CD4-positive, alpha-beta T cell treated with Interleukin-15 for 1 hour (primary cell): ENCODE results near the gene TBC1D2B.

Source experiments
- DNase-seq: peaks from one replicate; pipeline ENCODE4 v3.0.0-alpha.2; 2020

Gene TBC1D2B

DNA sequence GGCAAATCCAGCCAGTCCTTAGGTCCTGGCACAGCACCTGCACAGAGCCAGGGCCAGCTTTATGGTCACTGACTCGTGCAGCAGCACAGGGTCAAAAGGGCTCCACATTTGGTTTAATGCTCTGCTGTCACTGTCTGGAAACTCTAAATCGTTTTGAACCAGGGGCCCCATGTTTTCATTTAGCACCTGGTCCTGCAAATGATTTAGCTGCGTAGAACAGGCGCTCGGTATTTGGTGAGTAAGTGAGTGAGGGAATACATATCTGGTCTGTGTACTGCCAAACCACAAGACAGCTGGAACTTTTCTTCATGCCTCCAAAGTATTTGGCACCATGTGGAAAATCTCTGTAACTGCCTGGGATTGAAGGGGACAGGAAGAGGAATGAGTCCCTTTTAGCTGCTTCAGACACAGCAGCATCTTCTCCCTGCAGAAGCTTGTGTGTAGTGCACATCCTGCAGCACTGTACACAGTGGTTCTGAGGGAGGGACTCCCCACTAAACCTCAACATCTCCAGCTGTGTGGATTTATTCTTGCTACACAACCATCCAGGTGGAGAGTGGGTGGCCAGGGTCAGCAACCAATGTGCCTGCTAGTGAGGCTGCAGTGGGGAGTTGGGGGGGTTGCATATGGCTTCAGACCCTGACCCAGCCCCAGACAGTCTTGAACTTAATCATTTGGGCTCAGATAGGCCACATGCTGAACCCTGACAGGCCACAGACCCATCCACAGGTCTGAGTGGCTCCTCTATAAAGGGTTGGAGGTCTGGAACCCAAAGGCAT lies 15.9 kb upstream of the TBC1D2B start:
- DNase-seq = no peak

DNA sequence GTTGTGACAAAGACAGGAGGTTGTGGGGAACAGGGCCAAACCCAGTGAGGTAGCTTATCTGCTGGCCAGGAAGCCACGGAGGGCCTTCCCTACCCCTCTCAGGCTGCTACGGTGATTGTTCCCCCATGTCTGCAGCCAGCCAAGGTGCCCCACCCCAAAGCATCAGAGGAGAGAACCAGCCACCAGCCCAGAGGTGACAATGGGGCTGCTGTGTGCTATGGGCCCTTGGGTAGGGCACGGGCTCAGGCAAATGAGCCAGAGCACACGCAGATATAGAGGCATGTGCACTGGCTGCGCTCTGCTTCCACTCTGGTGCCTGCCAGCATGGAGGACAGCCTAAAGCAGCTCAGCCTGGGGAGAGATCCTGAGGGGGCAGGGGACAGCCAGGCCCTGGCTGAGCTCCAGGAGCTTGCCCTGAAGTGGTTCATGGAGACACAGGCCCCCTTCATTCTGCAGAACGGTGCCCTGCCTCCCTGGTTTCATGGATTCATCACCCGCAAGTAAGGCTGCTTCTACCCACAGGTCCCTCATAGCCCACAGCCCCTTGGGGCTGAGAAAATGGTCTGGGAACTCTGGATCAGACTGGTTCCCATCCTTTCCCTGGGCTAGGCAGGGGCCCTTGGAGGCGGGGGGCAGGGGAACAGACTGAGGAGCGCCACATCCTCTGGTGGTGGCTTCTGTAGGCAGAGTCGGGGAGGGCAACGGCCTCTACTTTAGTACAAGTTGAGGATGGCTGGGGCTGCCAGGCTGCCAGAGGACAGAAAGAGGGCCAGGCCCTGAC lies 14.9 kb upstream of the TBC1D2B start, which contains the start of gene SH2D7:
Gene SH2D7 (plus strand): TSS at position 301 of the 781 bp plus-strand sequence. CDS start 24 bp downstream, at position 325.
- DNase-seq = no peak

DNA sequence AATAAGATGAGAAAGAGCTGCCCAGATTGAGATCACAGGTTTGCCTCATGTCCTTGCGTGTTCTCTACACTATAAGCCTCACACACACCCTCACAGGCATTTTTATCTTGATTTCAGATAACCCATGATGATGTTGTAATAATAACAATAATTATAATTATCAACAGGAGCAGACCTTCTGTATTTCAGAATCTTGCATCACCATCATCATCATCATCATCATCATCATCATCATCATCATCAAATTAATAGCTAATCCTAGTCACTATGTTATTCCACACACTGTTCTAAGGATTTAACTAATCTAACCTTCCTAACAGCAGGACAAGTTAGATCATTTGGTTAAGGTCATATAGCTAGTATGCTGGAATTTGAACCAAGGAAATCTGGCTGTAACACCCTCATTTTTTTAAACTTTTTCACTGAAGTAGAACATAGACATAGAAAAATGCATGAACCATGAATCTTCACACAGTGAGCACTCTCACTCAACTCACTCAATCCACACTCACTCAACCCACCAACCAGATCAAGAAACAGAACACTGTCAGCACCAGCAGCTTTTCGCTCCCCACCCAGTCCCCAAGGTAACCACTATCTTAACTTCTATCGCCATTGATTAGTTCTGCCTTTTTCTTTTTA lies 13.0 kb upstream of the TBC1D2B start:
- DNase-seq = no peak

DNA sequence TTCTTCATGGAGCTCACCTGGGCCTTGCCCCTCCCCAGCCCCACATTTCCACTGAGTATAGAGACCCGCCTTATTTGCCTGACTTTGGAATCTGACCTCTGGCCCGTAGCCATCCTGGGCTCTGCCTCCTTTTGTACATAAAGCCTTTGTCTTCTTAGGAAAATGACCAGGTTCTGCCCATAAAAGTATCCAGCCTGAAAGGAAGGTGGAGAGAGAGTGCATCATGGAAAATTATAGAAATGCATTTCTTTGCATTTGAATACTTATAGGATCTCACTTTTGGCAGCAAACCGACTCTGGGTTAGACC lies 11.2 kb upstream of the TBC1D2B start:
- no peak for DNase-seq

DNA sequence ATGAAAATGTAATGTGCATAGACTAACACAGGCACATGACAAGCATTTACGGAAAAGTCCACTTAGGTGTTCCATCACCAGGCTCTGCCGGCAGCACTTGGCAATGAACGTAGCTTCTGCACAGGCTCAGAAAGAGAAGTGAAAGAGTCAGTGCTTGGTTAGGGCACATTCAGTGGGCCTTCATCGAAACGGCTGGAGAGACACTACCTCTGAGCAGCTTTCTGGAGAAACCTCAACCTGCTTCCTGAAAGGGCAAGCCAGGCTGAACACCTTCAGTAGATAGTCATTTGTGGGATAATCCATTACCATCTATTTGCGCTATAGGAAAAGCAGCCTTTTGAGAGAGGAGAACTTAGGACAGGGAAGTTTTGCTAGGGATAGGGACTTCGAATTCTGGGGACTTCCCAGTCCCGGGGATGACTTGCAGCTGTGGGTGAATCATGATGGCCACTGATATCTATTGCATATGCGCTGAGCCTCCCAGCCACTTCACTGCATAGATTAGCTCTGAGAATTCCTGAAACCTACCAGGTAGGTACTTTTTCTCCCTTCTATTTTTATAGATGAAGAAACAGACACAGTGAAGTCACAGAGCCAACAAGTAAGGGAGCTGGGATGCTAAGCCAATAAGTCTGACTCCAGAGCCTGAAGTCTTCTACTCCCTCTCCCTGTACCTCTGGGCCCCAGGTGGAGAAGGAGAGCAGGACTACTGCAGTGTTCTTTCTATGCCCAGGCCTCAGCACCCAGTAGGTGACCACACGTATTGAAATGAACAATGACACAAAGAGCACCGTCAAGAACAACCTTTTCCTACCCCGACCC lies 10.7 kb upstream of the TBC1D2B start:
- DNase-seq = peak; percentile 34

DNA sequence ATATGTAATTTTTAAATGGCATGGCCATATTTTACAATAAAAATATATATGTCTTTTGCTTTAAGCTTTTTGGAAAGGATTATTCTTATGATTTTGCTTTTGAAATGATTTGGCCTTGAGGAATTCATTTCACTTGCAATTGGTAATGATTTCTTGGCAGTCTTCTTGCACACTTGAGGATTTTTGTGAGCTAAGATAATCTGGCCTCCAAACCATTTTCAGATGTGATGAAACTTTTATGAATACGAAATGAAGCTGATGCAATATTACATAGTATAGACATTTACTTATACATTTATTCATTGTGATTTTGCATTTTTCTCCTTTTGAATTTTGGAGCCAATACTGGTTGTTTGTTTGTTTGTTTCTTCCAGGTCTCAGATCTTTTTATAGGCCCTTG lies 8.4 kb upstream of the TBC1D2B start:
- no peak for DNase-seq

DNA sequence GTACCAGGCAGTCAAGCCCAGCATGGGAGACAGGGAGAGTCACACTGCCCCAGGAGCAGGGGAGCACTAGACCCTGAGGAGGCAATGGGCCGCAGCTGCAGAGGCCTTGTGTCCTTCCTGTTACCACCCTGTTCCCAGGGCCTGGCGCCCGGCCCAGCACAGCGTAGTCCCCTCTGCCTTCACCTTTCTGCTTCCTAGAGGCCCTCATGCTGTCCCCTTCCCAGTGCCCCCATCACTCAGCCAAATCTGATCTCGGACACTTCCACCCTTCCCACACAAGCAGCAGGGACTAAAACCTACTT lies 6.9 kb upstream of the TBC1D2B start:
- no peak for DNase-seq

DNA sequence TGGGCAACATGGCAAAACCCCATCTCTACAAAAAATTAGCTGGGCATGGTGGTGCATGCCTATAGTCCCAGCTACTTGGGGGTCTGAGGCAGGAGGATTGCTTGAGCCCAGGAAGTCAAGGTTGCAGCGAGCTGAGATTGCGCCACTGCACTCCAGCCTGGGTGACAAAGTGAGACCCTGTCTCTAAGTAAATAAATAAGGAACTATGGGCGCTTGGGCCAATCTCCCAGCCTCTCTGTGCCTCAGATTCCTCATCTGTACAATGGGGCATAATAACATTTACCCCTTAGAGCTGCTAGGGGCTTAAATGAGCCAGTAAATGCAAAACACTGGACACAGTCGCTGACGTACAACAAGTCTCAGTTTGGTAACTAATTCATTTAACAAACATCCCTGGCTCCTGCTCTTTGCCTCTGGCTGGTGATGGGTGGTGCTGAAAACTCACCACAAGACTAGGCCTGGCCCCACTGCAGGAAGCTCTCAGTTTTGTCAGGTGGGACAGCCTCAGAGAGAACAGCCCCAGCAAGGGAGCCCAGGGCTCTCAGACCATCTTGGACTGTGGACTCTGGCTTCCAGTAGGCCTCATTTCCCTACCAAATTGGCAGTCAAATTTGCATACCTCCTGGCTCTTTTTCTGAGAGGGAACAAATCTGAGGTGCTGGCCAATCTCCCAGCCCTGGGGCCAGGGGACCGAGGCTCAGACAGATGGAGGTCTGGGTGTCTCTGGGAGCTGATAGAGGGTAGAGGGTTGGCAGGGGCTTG lies 6.4 kb upstream of the TBC1D2B start:
- no peak for DNase-seq

DNA sequence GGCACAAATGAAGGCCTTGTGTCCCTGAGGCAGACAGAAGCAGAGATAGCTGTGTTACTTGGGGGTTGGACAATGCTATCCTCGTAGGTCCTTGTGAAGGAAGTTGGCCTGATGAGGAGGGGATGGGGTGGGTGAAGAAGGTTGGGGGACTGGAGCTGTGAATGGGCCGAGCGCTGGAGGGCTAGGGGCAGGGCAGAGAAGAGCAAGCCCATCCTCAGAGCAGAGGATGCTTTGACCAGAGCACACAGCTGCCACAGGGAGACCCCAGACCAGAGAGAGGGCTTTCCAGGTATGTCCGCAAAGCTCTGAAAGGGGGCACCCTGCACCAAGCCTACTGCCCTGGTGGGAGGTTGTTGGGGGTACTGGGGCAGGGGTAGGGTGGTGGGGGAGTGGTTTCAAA lies 5.7 kb upstream of the TBC1D2B start:
- DNase-seq = no peak

DNA sequence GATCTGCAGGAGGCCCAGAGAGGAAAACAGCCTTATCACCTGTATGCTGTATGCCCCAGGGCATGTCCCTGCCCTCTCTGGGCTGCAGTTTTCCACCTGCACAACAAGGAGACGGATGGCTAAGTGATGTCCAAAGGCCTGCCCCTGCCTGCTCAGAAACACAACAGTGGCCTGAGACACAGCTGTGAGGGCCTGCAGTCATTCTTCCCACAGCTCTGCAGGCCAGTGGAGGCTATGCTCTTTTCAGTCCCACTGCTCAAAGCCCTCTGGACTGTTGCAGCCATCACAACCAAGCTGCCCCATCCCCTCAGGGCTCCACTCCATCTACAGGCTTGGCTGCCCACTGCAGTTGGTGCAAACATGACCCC lies 5.2 kb upstream of the TBC1D2B start:
- DNase-seq = no peak

DNA sequence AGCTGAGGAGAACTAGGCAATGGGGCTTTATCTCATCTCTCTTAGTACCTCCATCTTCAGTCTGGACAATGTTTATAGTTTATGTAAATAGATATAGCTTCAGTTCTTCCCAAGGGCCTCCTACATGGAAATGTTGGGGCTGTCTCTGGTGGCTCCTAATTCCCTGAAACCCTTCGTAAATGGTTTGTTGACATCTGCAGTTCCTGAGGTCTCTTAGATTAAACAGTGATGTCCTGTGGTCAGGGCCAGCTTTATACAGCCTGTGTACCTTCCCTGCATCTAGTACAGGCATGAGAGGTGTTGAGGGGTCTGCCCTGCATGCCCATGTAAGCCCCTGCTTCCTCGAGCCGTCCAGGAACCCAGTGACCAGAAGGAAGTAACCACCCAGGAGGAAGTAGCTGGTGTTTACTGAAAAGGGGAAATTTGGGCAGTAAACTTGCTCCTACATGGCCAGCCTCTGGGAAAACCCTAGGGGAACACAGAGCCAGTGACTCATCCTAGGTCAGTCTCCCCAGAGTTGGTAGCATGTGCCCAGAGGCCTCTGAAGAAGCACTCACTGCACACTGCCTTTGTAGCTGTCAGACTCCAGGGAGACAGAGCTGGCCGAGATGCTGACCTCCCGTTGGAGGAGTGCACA lies 4.7 kb upstream of the TBC1D2B start:
- DNase-seq = peak; percentile 68

DNA sequence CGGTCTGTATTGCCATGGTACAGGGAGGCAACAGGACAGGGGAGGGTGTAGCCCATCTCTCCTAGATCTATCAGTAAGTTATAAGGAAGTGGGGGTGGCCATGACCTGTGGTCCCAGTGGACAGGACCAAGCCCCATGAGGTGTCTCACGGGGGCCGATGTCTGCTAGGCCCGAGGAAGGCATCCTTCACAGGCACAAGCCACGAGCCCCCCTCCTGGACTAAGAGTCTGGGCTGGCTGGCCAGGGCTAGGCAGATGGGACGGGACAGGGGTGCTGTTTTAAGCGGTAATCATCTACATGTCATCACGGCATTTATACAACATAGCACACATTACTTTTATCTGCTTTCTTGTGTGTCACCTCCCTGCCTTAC lies 2.6 kb upstream of the TBC1D2B start:
- no peak for DNase-seq

DNA sequence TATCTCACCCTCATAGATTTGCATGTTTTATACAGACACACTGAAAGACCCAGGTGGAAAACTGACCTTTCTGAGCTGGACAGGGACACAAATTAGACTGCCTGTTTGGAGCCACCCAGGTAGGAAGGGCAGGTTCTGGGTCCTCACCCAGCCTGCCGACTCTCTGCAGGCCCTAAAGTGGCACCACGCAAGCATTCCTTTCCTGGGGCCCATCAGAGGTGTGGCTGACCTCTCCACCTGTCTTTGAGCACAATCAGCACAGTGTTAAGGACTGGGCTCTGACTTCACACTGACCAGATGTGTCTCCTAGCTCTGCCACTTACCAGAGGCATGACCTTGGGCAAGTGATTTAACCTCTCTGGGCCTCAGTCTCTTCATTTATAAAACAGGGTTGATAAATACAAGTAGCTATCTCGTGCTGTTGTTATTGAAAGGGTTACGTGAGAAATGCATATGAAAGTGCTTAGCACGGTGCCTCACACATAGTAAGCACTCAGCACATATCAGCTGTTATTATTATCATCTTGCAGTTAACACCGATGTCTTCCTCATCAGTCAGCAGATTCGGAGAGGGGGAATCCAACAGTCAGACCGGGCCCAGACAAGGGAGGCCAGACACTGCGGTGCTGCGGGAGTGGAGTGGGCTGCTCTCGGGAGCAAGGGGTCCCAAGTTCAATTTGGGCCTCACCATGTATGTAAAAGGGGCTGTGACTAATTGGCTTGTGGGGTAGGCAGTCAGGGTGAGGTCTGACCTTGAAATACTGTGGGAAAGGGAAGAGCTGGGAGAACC lies 2.0 kb upstream of the TBC1D2B start:
- no peak for DNase-seq

DNA sequence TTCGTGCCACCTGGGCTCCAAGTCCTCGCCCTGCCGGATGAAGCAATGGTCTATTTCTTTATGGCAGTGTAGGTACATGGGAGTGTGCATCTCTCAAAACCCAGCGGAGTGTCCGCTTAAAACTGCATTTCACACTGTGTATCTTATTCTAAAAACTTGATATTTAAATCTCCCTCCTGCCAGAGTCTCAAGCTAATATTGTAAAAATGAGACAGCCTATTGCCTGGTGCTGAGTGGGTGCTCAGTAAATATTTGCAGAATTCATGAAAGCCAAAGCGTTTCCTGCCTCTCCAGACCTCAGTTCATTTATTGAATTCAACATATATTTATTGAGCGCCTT lies 330 bp upstream of the TBC1D2B start:
- no peak for DNase-seq

DNA sequence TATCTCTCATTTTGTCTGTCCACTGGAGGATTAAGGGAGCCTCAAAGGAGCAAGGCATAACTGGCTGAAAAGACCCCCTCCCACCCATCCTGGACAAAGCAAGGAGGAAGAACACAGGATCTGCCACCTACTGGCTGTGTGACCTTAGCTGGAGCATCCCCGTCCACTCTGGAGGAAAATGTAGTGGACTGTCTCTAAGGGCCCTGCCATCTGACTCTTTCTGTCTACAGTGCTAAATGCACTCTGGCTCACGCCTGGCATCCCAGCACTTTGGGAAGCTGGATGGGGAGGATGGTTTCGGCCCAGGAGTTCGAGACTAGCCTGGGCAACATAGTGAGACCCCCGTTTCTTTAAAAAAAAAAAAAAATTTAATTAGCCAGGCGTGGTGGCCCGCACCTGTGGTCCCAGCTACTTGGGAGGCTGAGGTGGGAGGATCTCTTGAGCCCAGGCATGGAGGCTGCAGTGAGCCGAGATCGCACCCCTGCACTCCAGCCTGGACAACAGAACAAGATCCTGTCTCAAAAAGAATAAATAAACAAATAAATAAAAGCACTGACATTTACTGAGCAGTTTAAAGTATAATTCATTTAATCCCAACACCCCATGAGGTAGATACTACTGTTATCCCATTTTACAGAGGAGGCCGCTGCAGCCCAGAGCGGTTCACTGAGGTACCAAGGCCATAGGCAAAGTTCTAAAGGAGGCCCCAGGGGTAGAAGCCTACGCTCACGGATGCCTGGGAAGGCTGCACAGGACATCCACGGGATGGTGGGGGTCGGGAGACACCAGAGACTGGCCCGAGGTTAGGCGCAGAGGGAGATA lies 1.1 kb downstream of the TBC1D2B start:
- DNase-seq = no peak

DNA sequence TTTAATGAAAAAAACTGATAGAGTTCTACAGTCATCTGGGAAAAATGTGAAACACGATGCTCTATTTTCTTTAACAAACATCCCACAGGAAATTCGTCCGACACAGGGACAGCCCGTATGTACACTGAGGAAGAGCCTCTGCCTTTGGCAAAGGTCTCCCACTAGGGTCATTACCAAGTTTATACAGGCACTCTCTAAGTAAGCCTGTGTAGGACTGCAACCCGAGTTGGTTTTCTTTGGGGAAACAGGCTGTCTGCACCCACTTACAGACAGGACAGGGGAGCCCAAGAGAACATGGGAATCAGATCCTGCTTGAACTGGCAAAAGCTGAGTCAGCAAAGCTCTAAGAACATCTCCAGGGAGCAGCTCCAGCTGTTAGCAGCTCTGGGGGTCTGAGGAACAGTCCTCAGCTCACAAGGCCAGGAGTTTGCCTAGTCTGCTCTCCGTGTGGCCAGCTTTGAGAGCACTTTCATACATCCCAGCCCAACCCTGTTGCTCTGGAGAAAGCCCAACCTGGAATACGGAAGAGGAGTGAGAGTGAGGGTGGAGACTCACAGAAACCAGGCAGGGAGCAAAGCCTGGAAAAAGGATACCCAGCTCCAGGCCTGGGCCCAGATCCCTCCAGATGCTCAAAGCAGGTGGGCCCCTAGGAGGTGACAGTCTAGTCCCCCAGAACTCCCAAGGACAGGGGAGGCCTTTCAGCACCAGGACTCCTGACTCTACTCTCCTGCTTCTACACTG lies 1.9 kb downstream of the TBC1D2B start:
- DNase-seq = no peak

DNA sequence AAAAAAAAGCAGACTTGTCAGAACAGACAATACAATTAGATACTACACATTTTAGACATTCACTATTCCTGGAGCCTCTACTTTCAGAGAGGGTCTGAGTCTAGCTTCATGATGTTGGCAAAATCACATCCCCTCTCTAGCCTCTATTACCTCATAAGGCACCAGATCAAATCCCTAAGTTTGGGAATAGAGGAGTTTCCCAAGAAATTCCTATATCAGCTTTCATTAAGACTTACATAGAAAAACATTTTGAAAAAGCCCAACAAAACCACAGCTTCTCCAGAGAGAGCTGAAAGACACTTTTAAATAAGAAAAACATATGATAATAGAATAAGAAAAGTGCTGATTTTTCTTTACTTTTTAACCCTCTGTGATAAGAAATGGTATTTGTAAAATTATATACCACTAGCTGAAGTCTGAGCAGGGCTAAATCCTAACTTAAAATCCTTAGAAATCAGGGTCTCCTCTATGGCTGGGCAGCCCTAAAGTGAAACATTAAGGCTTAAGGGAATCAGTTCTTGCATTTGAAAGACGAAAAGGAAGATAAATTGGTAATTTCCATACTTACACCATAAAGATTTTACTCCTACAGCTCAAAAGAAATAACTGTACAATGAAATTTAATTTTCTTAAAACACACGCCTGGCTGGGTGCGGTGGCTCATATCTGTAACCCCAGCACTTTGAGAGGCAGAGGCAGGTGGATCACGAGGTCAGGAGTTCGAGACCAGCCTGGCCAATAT lies 4.3 kb downstream of the TBC1D2B start:
- DNase-seq = no peak

DNA sequence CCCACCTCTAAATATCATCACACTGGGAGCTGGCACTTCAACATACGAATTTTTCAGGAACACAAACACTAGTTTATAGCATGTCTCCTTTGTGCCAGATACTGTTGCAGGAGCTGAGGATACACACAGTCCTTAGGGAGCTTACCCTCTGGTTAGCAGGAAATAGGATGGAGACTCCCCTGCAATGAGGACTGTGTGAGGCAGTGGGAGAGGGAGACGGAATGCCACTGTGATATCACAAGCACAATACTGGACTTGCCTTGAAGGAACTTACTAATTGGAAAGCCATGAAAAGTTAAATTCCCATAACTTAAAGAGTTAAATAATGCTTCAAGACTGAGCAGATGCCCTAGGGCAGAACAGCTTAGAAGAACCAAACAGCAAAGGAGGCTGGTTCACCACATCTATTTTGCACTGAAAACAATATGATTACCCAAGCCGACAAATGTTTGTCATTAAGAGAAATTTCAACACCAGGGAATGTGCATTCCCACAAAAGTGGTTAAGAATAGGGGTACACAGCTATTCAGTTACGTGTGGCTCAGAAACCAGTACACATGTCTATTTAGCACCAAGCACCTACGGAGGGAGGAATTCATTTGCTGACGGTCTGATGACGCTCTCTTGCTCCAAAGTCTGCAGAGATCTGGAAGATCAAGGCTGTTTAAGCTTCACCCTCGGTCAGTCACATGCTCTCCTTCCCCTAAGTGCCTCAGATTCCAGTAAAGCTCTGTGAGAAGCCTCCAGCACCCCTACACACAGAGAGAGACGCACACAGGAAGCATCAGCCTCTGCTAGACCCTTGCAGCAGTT lies 5.2 kb downstream of the TBC1D2B start:
- DNase-seq = no peak
